ENCODE measurements around the gene NABP2. TPM values are rescaled to one million over a fixed set of nuclear protein-coding genes. Genes with fewer than 3 reads are reported as not detected.
A peak's percentile ranks its signal among the peaks of the same experiment; 100 is the strongest.

NABP2 gene
- total RNA-seq, 1 experiment from 2014 or later = 49.0 TPM

- peaks cover 2% of the 10 kb centered on the region; the same call in 1 of the 2 replicates for H3K27me3 Mint-ChIP-seq (ENCODE audit: low read depth)
- no peak overlapping the region for H4K5ac ChIP-seq (ENCODE audit: insufficient read length, low read depth, low read length)
- WGBS (ENCODE audit: extremely low coverage, insufficient read length, low lambda C conversion rate) = no CpG with 5 or more reads among the region's 27 CpGs
- no peaks in the 10 kb centered on the region for H4K20me1 ChIP-seq (ENCODE audit: control insufficient read depth, insufficient read depth, insufficient read length)
- peak overlapping the region; percentile 93 for H3K4me2 ChIP-seq (ENCODE audit: insufficient read depth, insufficient read length, low read length)
- H3K9me3 Mint-ChIP-seq = no peaks in the 10 kb centered on the region; a peak in 1 of 5 replicates
- TF ChIP-seq, protein P1, sequence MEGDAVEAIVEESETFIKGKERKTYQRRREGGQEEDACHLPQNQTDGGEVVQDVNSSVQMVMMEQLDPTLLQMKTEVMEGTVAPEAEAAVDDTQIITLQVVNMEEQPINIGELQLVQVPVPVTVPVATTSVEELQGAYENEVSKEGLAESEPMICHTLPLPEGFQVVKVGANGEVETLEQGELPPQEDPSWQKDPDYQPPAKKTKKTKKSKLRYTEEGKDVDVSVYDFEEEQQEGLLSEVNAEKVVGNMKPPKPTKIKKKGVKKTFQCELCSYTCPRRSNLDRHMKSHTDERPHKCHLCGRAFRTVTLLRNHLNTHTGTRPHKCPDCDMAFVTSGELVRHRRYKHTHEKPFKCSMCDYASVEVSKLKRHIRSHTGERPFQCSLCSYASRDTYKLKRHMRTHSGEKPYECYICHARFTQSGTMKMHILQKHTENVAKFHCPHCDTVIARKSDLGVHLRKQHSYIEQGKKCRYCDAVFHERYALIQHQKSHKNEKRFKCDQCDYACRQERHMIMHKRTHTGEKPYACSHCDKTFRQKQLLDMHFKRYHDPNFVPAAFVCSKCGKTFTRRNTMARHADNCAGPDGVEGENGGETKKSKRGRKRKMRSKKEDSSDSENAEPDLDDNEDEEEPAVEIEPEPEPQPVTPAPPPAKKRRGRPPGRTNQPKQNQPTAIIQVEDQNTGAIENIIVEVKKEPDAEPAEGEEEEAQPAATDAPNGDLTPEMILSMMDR (conservative IDR thresholded peaks at IDR 0.05) = no peak
- no peaks in the 10 kb centered on the region for H3K9me3 ChIP-seq (ENCODE audit: control insufficient read depth, low read depth, low read length)
- H2BK5ac ChIP-seq (ENCODE audit: insufficient read length, low read length) = no peak overlapping the region
- H2BK15ac ChIP-seq (ENCODE audit: low read depth, low read length) = no peak overlapping the region
- no peaks in the 10 kb centered on the region for H3K27me3 ChIP-seq (ENCODE audit: insufficient read depth, low read length)
- no peak overlapping the region for H3K23ac ChIP-seq (ENCODE audit: insufficient read length, low read depth, low read length)
- H2AK5ac ChIP-seq (ENCODE audit: insufficient read length, low read length) = no peak overlapping the region
- H3K27ac Mint-ChIP-seq = peak overlapping the region; percentile 76 to 92 (median 82); a peak in 6 of 7 replicates
- no peak overlapping the region for H2AFZ ChIP-seq (ENCODE audit: low read length)
- DNase-seq = peak; percentile 86
- no peaks in the 10 kb centered on the region for H3K23me2 ChIP-seq (ENCODE audit: insufficient read length, low read depth, low read length, poor library complexity, severe bottlenecking)
- H2BK20ac ChIP-seq (ENCODE audit: low read depth, low read length, poor library complexity, severe bottlenecking) = no peak overlapping the region
- H3K79me2 ChIP-seq (ENCODE audit: insufficient read depth, low read length) = no peaks in the 10 kb centered on the region
- H2BK120ac ChIP-seq (ENCODE audit: low read depth, low read length, poor library complexity, severe bottlenecking) = no peak overlapping the region
- H3K56ac ChIP-seq (ENCODE audit: insufficient read length, low read depth, low read length) = no peak overlapping the region
- H3K79me1 ChIP-seq (ENCODE audit: insufficient read depth, low read depth, low read length, poor library complexity, severe bottlenecking) = no peaks in the 10 kb centered on the region
- no peak overlapping the region for H3K27ac ChIP-seq (ENCODE audit: insufficient read length, low read depth, low read length)
- no peaks in the 10 kb centered on the region for H3K4me1 ChIP-seq (ENCODE audit: insufficient read depth, low read length)
- peaks cover 29 to 41% (median 41%) of the 10 kb centered on the region in 3 experiments; a peak in 6 of 7 replicates for H3K36me3 Mint-ChIP-seq (ENCODE audit: insufficient read depth in 1 of 3, low read depth in 3 of 3)
- H3K18ac ChIP-seq (ENCODE audit: insufficient read length, low read depth, low read length) = no peak overlapping the region
- H2BK12ac ChIP-seq (ENCODE audit: insufficient read length, low read depth, low read length) = no peak overlapping the region
- peak overlapping the region; percentile 93 to 97 for H3K4me3 Mint-ChIP-seq
- H3T11ph ChIP-seq (ENCODE audit: low read length) = no peak overlapping the region
- no peak overlapping the region for H3K4ac ChIP-seq (ENCODE audit: low read depth, low read length)
- no peak overlapping the region for H4K8ac ChIP-seq (replicated peaks; ENCODE audit: insufficient read length, low read depth, low read length)
- no peak overlapping the region for H4K91ac ChIP-seq (ENCODE audit: insufficient read length, low read depth, low read length)
- H3K14ac ChIP-seq (ENCODE audit: insufficient read depth, low read length) = 0 out of 2 replicates have a peak overlapping the region, but pooled peaks have one; percentile 71
- peak overlapping the region; percentile 73 for H3K9ac ChIP-seq (ENCODE audit: extremely low read depth, insufficient read length, low read length)
- peaks cover 20% of the 10 kb centered on the region in 2 experiments for H3K4me1 Mint-ChIP-seq
These were observed 33.4 kb downstream of the NABP2 start for GRCh38 chr12:56257491-56258067.
